Esophagus muscularis mucosa (tissue), 4 donors: ENCODE measurements around the gene GALNT14. TPM values are rescaled to one million over a fixed set of nuclear protein-coding genes. Genes with fewer than 3 reads are reported as not detected.

Source experiments
- DNase-seq: peaks from one replicate; pipeline ENCODE4 v3.0.0-alpha.2; 2017; ENCODE audit errors: extremely low spot score
- H3K27ac ChIP-seq, 4 donors: fragments of 200-600 bp; sonication (generic); replicated peaks in 1 of 4; 1 replicate in 3 of 4; 2 replicates in 1 of 4; pipeline ENCODE4 v1.5.1; 2016 to 2019; ENCODE audit warnings: mild to moderate bottlenecking in 1 of 4
- H3K27me3 ChIP-seq, 4 donors: fragments of 200-600 bp; sonication (generic); one replicate each; pipeline versions ENCODE4 v1.5.1 to v1.6.0; 2016 to 2019
- H3K36me3 ChIP-seq, 4 donors: fragments of 200-600 bp; sonication (generic); one replicate each; pipeline ENCODE4 v1.5.1; 2016 to 2019
- H3K4me1 ChIP-seq, 4 donors: fragments of 200-600 bp; sonication (generic); one replicate each; pipeline ENCODE4 v1.5.1; 2016 to 2019
- H3K4me3 ChIP-seq, 4 donors: fragments of 200-600 bp; sonication (generic); 1 replicate in 2 of 4; 2 replicates in 2 of 4; pipeline ENCODE4 v1.5.1; 2016 to 2019; ENCODE audit warnings: mild to moderate bottlenecking in 4 of 4, moderate library complexity in 1 of 4
- H3K9me3 ChIP-seq, 4 donors: fragments of 200-600 bp; sonication (generic); 1 replicate in 3 of 4; 2 replicates in 1 of 4; pipeline ENCODE4 v1.5.1; 2016 to 2019
- EP300 ChIP-seq: sonication (generic); formaldehyde crosslinking; IDR thresholded peaks from one replicate; pipeline ENCODE4 v1.6.1; 2017; ENCODE audit warnings: antibody characterized with exemption
- POLR2A ChIP-seq: fragments of 450-650 bp; IDR thresholded peaks from one replicate; pipeline ENCODE4 v1.6.1; 2017; ENCODE audit warnings: antibody characterized with exemption, moderate library complexity, mild to moderate bottlenecking, low read depth
- POLR2AphosphoS5 ChIP-seq, 2 donors: sonication (generic); formaldehyde crosslinking; IDR thresholded peaks; one replicate each; pipeline ENCODE4 v1.6.1; 2017; ENCODE audit warnings: antibody characterized with exemption in 2 of 2
- WGBS: methylation state at CpG from one replicate; pipeline ENCODE4 v1.1.5; 2018; 5-methylcytosine and 5-hydroxymethylcytosine counted together
- intact Hi-C: fragments of 100-400 bp; cut with DNase I; formaldehyde crosslinking; loops from one replicate; pipeline ENCODE4 v1.15.1; 2023
- total RNA-seq, 4 donors: library from RNA; depleted of rRNA; stranded (reverse); fragments of >200 nt; gene quantifications; one replicate each; pipeline versions ENCODE4 v1.1.0 to v1.2.1, GENCODE V29; 2016
- TF ChIP-seq, protein P1 (sequence below), 3 experiments: fragments of 200-600 bp in 2 of 3; fragments of 450-650 bp in 1 of 3; sonication (generic) in 2 of 3; IDR thresholded peaks; one replicate each; pipeline ENCODE4 v1.5.1; 2017 to 2019; ENCODE audit warnings: antibody characterized with exemption in 3 of 3, mild to moderate bottlenecking in 2 of 3, moderate library complexity in 1 of 3

Gene GALNT14
- total RNA-seq, 4 donors from 2014 or later, result 0.33 to 1.0 (median 0.80) TPM; not detected in 1

- WGBS, result 63% methylated on average over 3 of the region's 3 CpGs
- Histone ChIP-seq H3K4me3 (no peak overlapping the region), H3K27ac (no peak overlapping the region), H3K9me3 (no peaks in the 10 kb centered on the region), H3K4me1 (peaks cover 0 to 6% (median 3%) of the 10 kb centered on the region in 4 donors), H3K36me3 (no peaks in the 10 kb centered on the region), H3K27me3 (no peaks in the 10 kb centered on the region)
- intact Hi-C loops, result no loop called here
- TF ChIP-seq, protein P1, sequence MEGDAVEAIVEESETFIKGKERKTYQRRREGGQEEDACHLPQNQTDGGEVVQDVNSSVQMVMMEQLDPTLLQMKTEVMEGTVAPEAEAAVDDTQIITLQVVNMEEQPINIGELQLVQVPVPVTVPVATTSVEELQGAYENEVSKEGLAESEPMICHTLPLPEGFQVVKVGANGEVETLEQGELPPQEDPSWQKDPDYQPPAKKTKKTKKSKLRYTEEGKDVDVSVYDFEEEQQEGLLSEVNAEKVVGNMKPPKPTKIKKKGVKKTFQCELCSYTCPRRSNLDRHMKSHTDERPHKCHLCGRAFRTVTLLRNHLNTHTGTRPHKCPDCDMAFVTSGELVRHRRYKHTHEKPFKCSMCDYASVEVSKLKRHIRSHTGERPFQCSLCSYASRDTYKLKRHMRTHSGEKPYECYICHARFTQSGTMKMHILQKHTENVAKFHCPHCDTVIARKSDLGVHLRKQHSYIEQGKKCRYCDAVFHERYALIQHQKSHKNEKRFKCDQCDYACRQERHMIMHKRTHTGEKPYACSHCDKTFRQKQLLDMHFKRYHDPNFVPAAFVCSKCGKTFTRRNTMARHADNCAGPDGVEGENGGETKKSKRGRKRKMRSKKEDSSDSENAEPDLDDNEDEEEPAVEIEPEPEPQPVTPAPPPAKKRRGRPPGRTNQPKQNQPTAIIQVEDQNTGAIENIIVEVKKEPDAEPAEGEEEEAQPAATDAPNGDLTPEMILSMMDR (IDR thresholded peaks at IDR 0.05), result peak; percentile 17 to 34 (median 26)
- TF ChIP-seq POLR2A, result no peak
- no peak for DNase-seq
These were observed 276.1 kb downstream of the GALNT14 start for GRCh38 chr2:30862054-30862651.

DNA sequence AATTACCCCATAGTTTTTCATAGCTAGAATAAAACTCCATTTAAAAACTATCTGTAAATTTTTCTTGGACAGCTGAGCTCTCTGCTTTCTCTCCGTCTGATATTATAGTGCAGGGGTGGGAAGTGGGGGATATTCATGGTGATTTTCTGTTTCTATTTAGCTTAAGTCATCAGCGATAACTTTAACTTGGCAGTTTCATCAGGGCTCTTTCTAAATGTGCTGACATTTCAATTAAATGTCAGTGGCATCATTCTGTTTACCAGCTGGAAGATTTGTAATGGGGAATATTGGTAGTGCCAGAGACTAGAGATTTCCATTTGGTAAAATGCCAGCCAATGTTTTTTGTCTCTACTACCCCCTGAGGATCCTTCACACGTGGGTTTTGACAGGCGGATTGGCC, 277.5 kb downstream of the GALNT14 start:
- 41% methylated on average over 4 of the region's 4 CpGs for WGBS
- H3K27me3 ChIP-seq, result no peaks in the 10 kb centered on the region
- peaks cover 0 to 6% (median 3%) of the 10 kb centered on the region in 4 donors for H3K4me1 ChIP-seq
- H3K36me3 ChIP-seq, result no peaks in the 10 kb centered on the region
- H3K27ac ChIP-seq, result no peak overlapping the region
- intact Hi-C loops, result no loop called here
- no peak overlapping the region for H3K4me3 ChIP-seq
- no peak for DNase-seq
- no peaks in the 10 kb centered on the region for H3K9me3 ChIP-seq
- TF ChIP-seq, protein P1 (IDR thresholded peaks at IDR 0.05), result no peak
- no peak for TF ChIP-seq POLR2AphosphoS5 (IDR thresholded peaks at IDR 0.05)
- no peak for TF ChIP-seq POLR2A
- TF ChIP-seq EP300, result no peak

Other genes starting within 250 kb of the GALNT14 start
- gene CAPN14, start 79.1 kb upstream of the GALNT14 start, total RNA-seq, result under 1 TPM in 1 of 4 donors, not detected in 3; 0.42 TPM
- gene EHD3, start 95.7 kb upstream of the GALNT14 start, total RNA-seq, result 1 to 10 TPM; 3.8 to 7.4 (median 4.6) TPM